Thyroid gland (tissue), 4 donors: ENCODE data around the gene P2RX1.

Source experiments
- POLR2A ChIP-seq, 2 donors: fragments of 450-650 bp; IDR thresholded peaks; one replicate each; pipeline ENCODE4 v1.6.1; 2017; ENCODE audit warnings: antibody characterized with exemption in 2 of 2, mild to moderate bottlenecking in 2 of 2, moderate library complexity in 1 of 2
- TF ChIP-seq, protein P1 (sequence below), 6 experiments: fragments of 200-600 bp in 3 of 6; fragments of 450-650 bp in 3 of 6; sonication (generic) in 3 of 6; IDR thresholded peaks; one replicate each; pipeline ENCODE4 v1.5.1; 2016 to 2019; ENCODE audit warnings: antibody characterized with exemption in 6 of 6, mild to moderate bottlenecking in 2 of 6, inconsistent platforms in 1 of 6, moderate library complexity in 1 of 6

DNA sequence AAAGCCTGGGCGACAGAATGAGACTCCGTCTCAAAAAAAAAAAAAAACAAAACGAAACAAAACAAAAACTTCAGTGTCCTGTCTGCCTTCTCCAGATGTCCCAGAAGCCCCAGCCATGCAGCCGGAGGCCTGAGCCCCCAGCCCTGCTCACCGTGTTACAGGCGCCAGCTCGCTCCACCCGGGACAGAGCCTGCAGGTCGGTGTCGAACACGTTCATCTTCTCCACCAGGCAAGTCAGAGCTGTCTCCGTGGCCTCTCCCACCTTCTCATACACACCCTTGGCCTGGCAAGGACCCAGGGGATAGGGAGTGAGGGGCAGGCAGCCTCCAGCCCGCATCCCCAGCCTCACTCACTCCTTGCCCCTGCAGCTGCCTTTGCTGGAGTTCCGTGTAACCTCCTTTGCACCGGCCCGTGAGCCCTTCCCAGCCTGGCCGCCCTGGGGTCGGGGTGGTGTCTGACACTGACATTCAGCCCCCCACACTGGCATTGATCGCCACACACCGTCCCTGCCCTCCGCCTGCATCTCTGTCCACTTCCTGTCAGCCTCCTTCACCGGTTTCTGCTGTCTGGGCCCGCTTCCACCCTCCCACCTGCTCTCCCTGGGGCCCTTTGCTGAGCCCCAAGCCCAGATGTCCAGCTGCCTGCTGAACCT lies 27.1 kb upstream of the P2RX1 start:
- TF ChIP-seq, protein P1, sequence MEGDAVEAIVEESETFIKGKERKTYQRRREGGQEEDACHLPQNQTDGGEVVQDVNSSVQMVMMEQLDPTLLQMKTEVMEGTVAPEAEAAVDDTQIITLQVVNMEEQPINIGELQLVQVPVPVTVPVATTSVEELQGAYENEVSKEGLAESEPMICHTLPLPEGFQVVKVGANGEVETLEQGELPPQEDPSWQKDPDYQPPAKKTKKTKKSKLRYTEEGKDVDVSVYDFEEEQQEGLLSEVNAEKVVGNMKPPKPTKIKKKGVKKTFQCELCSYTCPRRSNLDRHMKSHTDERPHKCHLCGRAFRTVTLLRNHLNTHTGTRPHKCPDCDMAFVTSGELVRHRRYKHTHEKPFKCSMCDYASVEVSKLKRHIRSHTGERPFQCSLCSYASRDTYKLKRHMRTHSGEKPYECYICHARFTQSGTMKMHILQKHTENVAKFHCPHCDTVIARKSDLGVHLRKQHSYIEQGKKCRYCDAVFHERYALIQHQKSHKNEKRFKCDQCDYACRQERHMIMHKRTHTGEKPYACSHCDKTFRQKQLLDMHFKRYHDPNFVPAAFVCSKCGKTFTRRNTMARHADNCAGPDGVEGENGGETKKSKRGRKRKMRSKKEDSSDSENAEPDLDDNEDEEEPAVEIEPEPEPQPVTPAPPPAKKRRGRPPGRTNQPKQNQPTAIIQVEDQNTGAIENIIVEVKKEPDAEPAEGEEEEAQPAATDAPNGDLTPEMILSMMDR (IDR thresholded peaks at IDR 0.05), result no peak
- TF ChIP-seq POLR2A (IDR thresholded peaks at IDR 0.05), result no peak
